ENCODE measurements around the gene B4GALT2.

B4GALT2 gene

DNA sequence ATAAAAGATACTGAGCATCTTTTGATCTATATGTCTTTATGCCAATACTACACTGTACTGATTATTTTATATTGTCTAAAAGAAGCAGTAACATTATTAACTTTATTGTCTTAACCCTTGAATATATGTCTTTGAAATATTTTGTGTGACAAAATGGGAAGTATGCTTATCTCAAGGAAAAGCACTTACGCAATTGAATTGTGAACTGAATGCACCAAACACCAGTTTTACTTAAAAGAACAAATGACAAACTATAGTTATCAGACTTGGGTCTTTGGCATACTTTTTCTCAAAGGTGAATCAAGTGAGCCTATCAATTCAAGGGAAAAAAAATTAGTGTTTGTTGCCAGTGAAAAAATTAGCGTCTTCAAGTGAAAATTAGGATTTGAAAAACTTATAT lies 61.4 kb downstream of the B4GALT2 start:
- in situ Hi-C loops (cut with MboI; ENCODE audit: low sequenced_read_pairs), result loop anchor here (25.0 kb wide), 1 partner anchor 503 kb away; the partner anchor contains the start of gene PTPRF
